Bladder microvascular endothelial cell (primary cell): Measurements from ENCODE around the gene MAP3K2. TPM values are rescaled to one million over a fixed set of nuclear protein-coding genes. Genes with fewer than 3 reads are reported as not detected.

Experiments used
- total RNA-seq: library from RNA; depleted of rRNA; stranded (reverse); fragments of >200 nt; gene quantifications from 2 replicates; pipeline ENCODE4 v1.2.3, GENCODE V29; 2014

The MAP3K2 gene, protein sequence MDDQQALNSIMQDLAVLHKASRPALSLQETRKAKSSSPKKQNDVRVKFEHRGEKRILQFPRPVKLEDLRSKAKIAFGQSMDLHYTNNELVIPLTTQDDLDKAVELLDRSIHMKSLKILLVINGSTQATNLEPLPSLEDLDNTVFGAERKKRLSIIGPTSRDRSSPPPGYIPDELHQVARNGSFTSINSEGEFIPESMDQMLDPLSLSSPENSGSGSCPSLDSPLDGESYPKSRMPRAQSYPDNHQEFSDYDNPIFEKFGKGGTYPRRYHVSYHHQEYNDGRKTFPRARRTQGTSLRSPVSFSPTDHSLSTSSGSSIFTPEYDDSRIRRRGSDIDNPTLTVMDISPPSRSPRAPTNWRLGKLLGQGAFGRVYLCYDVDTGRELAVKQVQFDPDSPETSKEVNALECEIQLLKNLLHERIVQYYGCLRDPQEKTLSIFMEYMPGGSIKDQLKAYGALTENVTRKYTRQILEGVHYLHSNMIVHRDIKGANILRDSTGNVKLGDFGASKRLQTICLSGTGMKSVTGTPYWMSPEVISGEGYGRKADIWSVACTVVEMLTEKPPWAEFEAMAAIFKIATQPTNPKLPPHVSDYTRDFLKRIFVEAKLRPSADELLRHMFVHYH
- 9.6 and 20.7 TPM in 2 replicates for total RNA-seq

DNA sequence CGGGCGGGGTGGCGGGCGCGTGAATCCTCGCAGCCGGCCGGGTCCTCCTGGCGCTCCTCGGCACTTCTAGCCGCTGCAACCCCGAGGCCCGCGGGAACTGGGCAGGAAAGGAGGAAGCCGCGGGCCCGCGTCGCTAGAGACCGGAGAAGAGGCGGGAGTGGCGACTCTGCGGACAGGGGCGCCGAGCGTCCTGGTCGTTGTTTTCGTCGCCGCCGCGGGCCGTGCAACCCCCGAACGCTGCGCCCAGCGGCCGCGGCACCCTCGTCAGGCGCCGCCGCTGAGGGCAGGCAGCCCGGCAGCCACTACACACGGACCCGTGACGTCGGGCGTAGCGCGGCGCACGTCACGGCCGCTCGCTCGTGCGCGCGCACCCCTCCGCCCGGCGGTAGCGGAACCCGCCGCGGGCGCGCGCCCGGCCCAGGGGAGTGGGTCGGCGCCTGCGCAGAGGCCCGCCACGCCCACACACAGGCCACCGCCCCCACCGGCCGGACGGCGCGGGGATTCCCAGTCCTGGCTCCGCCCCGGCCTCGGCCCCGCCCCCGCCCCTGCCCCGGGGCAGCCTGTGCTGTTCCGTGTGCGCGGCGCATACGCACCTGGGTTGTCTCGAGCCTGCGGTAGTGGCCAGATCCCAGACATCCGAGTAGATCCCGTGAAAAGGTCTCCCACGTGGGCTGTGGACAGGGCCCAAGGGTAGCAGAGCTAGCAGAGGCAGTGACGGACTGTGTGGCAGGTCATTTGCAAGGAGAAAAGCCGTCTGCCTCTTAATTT, at the start of gene MAP3K2:
Gene MAP3K2 (minus strand): TSS at position 321 of the 768 bp plus-strand sequence. CDS start 44,846 bp downstream, outside the sequence.

DNA sequence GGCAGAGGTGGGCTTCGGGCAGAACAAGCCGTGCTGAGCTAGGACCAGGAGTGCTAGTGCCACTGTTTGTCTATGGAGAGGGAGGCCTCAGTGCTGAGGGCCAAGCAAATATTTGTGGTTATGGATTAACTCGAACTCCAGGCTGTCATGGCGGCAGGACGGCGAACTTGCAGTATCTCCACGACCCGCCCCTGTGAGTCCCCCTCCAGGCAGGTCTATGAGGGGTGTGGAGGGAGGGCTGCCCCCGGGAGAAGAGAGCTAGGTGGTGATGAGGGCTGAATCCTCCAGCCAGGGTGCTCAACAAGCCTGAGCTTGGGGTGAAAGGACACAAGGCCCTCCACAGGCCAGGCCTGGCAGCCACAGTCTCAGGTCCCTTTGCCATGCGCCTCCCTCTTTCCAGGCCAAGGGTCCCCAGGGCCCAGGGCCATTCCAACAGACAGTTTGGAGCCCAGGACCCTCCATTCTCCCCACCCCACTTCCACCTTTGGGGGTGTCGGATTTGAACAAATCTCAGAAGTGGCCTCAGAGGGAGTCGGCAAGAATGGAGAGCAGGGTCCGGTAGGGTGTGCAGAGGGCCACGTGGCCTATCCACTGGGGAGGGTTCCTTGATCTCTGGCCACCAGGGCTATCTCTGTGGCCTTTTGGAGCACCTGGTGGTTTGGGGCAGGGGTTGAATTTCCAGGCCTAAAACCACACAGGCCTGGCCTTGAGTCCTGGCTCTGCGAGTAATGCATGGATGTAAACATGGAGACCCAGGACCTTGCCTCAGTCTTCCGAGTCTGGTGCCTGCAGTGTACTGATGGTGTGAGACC, 30.7 kb upstream of the MAP3K2 start, which contains the start of gene PROC:
Gene PROC (plus strand): TSS at position 128 of the 812 bp plus-strand sequence. CDS start 1,516 bp downstream, outside the sequence.

DNA sequence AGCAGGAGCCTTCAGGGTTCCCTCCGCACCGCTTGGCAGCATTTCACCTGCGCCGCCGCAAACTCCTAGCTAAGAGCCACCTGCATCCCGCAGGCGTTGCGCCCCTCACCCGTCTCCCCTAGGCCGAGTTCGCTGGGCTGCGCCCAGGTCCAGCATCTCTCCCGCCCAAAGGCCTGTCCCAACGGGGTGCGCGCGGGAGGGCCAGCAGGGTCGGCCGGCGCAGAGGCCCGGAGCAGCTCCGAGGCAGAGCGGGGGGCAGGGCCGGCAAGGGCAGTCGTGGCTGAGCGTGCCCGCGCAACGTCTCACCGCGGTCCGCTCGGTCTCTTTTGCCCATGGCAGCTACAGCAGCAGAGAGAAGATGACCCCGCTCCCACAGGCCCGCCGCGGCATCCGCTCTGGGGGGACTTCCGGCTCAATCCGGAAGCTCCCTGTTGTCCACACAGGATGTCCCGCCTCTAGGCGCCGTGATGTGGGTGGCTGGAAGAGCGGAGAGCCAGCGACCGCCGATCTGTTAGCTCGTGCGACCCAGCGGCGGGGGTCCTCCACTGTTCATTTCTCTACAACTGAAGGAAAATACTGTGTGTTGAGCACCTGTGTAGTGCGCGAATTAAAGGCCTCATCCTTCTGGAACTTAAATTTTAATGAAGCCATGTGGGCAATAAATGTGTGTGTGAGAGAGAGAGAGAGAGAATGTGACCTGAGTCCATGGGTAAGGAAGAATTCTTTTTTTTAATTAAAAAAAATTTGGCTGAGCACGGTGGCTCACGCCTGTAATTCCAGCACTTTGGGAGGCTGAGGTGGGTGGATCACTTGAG, 93.8 kb downstream of the MAP3K2 start, which contains the start of gene ERCC3:
Gene ERCC3 (minus strand): TSS at position 397 of the 815 bp plus-strand sequence. CDS start 63 bp downstream, at position 334.

Other genes with a start within 250 kb of the MAP3K2 start
- not detected in 2 replicates for gene CYP27C1, start 167.7 kb downstream of the MAP3K2 start, total RNA-seq
- gene ERCC3, start 93.8 kb downstream of the MAP3K2 start, total RNA-seq, result 25.7 and 46.8 TPM in 2 replicates
- gene PROC, start 30.5 kb upstream of the MAP3K2 start, total RNA-seq, result not detected in 2 replicates
- 29.1 and 49.3 TPM in 2 replicates for gene IWS1, start 138.5 kb upstream of the MAP3K2 start, total RNA-seq
- gene MYO7B, start 147.7 kb upstream of the MAP3K2 start, total RNA-seq, result under 0.01 and 0.06 TPM in 2 replicates